Panc1 (cell line): ENCODE measurements around the gene HOXB5. TPM values are rescaled to one million over a fixed set of nuclear protein-coding genes. Genes with fewer than 3 reads are reported as not detected.
A peak's percentile ranks its signal among the peaks of the same experiment; 100 is the strongest.

Experiments
- ATAC-seq: fragments of 200-7000 bp; cut with Tn5 transposase; 2 replicates; pipeline ENCODE4 v1.9.1; 2020; ENCODE audit warnings: mild to moderate bottlenecking, moderate library complexity
- BruUV-seq: library from RNA; stranded (reverse); fragments of 400-500 nt; replicated peaks from 2 replicates; lab custom pipeline; 2021; lab: Mats Ljungman, UMichigan
- CTCF ChIA-PET: fragments of 300-600 bp; sonication (Branson Sonifier 250); formaldehyde crosslinking; loops from one replicate; lab custom pipeline; 2022; ENCODE audit warnings: antibody characterized with exemption; lab: Charles Lee
- POLR2A ChIA-PET: fragments of 300-600 bp; sonication (Branson Sonifier 250); formaldehyde crosslinking; loops from one replicate; lab custom pipeline; 2022; ENCODE audit warnings: antibody characterized with exemption; lab: Charles Lee
- DNase-seq: peaks from one replicate; pipeline ENCODE4 v3.0.0-alpha.2; 2010; ENCODE audit warnings: low read depth, low spot score
- H3K27ac ChIP-seq: 2 replicates; pipeline ENCODE4 v1.5.1; 2011; ENCODE audit warnings: mild to moderate bottlenecking, low read length, inconsistent platforms
- H3K27me3 ChIP-seq: fragments of 200-500 bp; sonication (Bioruptor generic); 2 replicates; pipeline ENCODE4 v1.6.0; 2014; ENCODE audit warnings: low read length, inconsistent platforms; ENCODE audit not compliant: control insufficient read depth, insufficient read depth
- H3K36me3 ChIP-seq: fragments of 200-500 bp; sonication (Bioruptor generic); 2 replicates; pipeline ENCODE4 v1.5.1; 2014; ENCODE audit warnings: inconsistent platforms, mild to moderate bottlenecking, low read length, moderate library complexity; ENCODE audit not compliant: control insufficient read depth, insufficient read depth
- H3K4me1 ChIP-seq: 2 replicates; pipeline ENCODE4 v1.5.1; 2011; ENCODE audit warnings: inconsistent platforms, mild to moderate bottlenecking, low read length, moderate library complexity; ENCODE audit not compliant: control insufficient read depth, insufficient read depth
- H3K4me3 ChIP-seq, 2 experiments: 2 replicates each; pipeline ENCODE4 v1.5.1; 2011 to 2012; ENCODE audit warnings: low read depth in 2 of 2, low read length in 2 of 2, mild to moderate bottlenecking in 2 of 2, inconsistent platforms in 1 of 2, moderate library complexity in 1 of 2
- H3K9me3 ChIP-seq: fragments of 200-500 bp; sonication (Bioruptor generic); 2 replicates; pipeline ENCODE4 v1.5.1; 2014; ENCODE audit warnings: low read depth, mild to moderate bottlenecking, inconsistent platforms, low read length, moderate library complexity; ENCODE audit not compliant: control insufficient read depth, insufficient read depth
- CTCF ChIP-seq: fragments of 450-650 bp; IDR thresholded peaks from 2 replicates; pipeline ENCODE4 v1.5.1; 2017; ENCODE audit warnings: mild to moderate bottlenecking
- POLR2AphosphoS5 ChIP-seq: IDR thresholded peaks from 2 replicates; pipeline ENCODE4 v1.6.1; 2012; ENCODE audit warnings: mild to moderate bottlenecking, low read depth, low read length, moderate library complexity
- REST ChIP-seq, 2 experiments: IDR thresholded peaks; 2 replicates each; pipeline ENCODE4 v1.6.1; 2011 to 2012; ENCODE audit warnings: low read depth in 2 of 2, control low read depth in 1 of 2, low read length in 1 of 2, mild to moderate bottlenecking in 1 of 2, moderate library complexity in 1 of 2; ENCODE audit not compliant: insufficient read depth in 1 of 2
- SIN3A ChIP-seq: IDR thresholded peaks from 2 replicates; pipeline ENCODE4 v1.6.1; 2012; ENCODE audit warnings: low read depth, mild to moderate bottlenecking, low read length, moderate library complexity, borderline replicate concordance; ENCODE audit not compliant: insufficient read depth
- TCF7L2 ChIP-seq: IDR thresholded peaks from 2 replicates; pipeline ENCODE4 v1.6.1; 2011; ENCODE audit warnings: mild to moderate bottlenecking, low read depth, low read length, inconsistent platforms
- in situ Hi-C: cut with HindIII; loops from 2 replicates; pipeline ENCODE4 v1.10.0; 2016; ENCODE audit warnings: low sequenced_read_pairs, low pct_unique_long_range_greater_than_20kb
- intact Hi-C: fragments of 100-400 bp; cut with micrococcal nuclease; formaldehyde crosslinking; loops from one replicate; pipeline ENCODE4 v1.10.0; 2022; ENCODE audit not compliant: unreplicated experiment
- total RNA-seq: library from RNA; stranded (reverse); gene quantifications from one replicate; pipeline ENCODE4 v1.2.1, GENCODE V29; 2021; ENCODE audit not compliant: unreplicated experiment

HOXB5 gene
- total RNA-seq, 1 experiment from 2014 or later, result 67.2 TPM

GRCh38 chr17:48588528-48588927 lies 5.1 kb downstream of the HOXB5 start:
- Histone ChIP-seq H3K27me3 (no peaks in the 10 kb centered on the region), H3K27ac (peak overlapping the region; percentile 99), H3K36me3 (no peaks in the 10 kb centered on the region), H3K4me1 (peaks cover 79% of the 10 kb centered on the region), H3K9me3 (no peaks in the 10 kb centered on the region), H3K4me3 (peak overlapping the region; percentile 70 to 99)
- no peak for DNase-seq
- intact Hi-C loops (no loop called here), in situ Hi-C loops (no loop called here)
- no TSS peak for BruUV-seq
- POLR2A ChIA-PET, result interaction anchor here (0.5 to 2.0 kb wide), 8 partner anchors 10 to 1372 kb away, joined by 3 to 7 read pairs (median 4); partner anchors contain the start of gene HOXB8
- CTCF ChIA-PET, result interaction anchor here (0.6 to 2.0 kb wide), 7 partner anchors 19 to 329 kb away, joined by 3 to 8 read pairs (median 4); partner anchors contain the start of gene HOXB8
- no peak for ATAC-seq
- no peak for TF ChIP-seq SIN3A
- TF ChIP-seq CTCF, result no peak
- TF ChIP-seq POLR2AphosphoS5, result no peak; the same call in 1 of the 2 replicates
- no peak for TF ChIP-seq TCF7L2
- TF ChIP-seq REST (IDR thresholded peaks at IDR 0.05; ENCODE audit: insufficient read depth in 1 of 2, low read depth in 2 of 2, low read length in 1 of 2), result no peak

GRCh38 chr17:48588074-48588415 lies 5.5 kb downstream of the HOXB5 start:
- DNase-seq (no peak), ATAC-seq (no peak)
- ChIA-PET POLR2A (interaction anchor here (0.5 to 2.0 kb wide), 6 partner anchors 10 to 44 kb away, joined by 3 to 7 read pairs (median 4); no protein-coding TSS in a partner anchor), CTCF (interaction anchor here (0.6 to 2.0 kb wide), 10 partner anchors 18 to 429 kb away, joined by 3 to 8 read pairs (median 4); partner anchors contain the start of gene HOXB8)
- Histone ChIP-seq H3K27ac (peak overlapping the region; percentile 99), H3K4me1 (peaks cover 79% of the 10 kb centered on the region), H3K36me3 (no peaks in the 10 kb centered on the region), H3K4me3 (peak overlapping the region; percentile 70 to 99), H3K27me3 (no peaks in the 10 kb centered on the region), H3K9me3 (no peaks in the 10 kb centered on the region)
- intact Hi-C loops (no loop called here), in situ Hi-C loops (no loop called here)
- BruUV-seq, result no TSS peak
- TF ChIP-seq SIN3A (no peak), REST (IDR thresholded peaks at IDR 0.05; ENCODE audit: insufficient read depth in 1 of 2, low read depth in 2 of 2, low read length in 1 of 2) (no peak), TCF7L2 (no peak), CTCF (no peak), POLR2AphosphoS5 (no peak)
